Ovary (tissue), 9 donors: Measurements from ENCODE around the gene DOK6. TPM values are rescaled to one million over a fixed set of nuclear protein-coding genes. Genes with fewer than 3 reads are reported as not detected.

Source experiments
- DNase-seq, 5 donors: peaks; one replicate each; pipeline ENCODE4 v3.0.0-alpha.2; 2019 to 2020
- H3K27ac ChIP-seq, 2 donors: fragments of 200-600 bp; one replicate each; pipeline versions ENCODE4 v1.5.1 to v1.8.0; 2019 to 2022
- H3K27me3 ChIP-seq: fragments of 200-600 bp; one replicate; pipeline ENCODE4 v1.8.0; 2022
- H3K36me3 ChIP-seq: fragments of 200-600 bp; sonication (generic); one replicate; pipeline ENCODE4 v1.5.1; 2019
- H3K4me1 ChIP-seq: one replicate; pipeline ENCODE4 v1.8.1; 2013; ENCODE audit warnings: mild to moderate bottlenecking, moderate library complexity; ENCODE audit not compliant: insufficient read depth
- H3K4me3 ChIP-seq: fragments of 200-600 bp; sonication (generic); one replicate; pipeline ENCODE4 v1.5.1; 2017
- H3K9me3 ChIP-seq, 2 donors: fragments of 200-600 bp in 1 of 2; sonication (generic) in 1 of 2; one replicate each; pipeline versions ENCODE4 v1.5.1 to v1.8.1; 2013 to 2019; ENCODE audit warnings: mild to moderate bottlenecking in 1 of 2, moderate library complexity in 1 of 2
- CTCF ChIP-seq, 3 donors: fragments of 450-650 bp in 2 of 3; fragments of 200-600 bp in 1 of 3; IDR thresholded peaks; one replicate each; pipeline versions ENCODE4 v1.5.1 to v1.8.0; 2016 to 2022; ENCODE audit warnings: antibody characterized with exemption in 3 of 3, mild to moderate bottlenecking in 1 of 3
- EP300 ChIP-seq: sonication (generic); formaldehyde crosslinking; IDR thresholded peaks from one replicate; pipeline ENCODE4 v1.6.1; 2017; ENCODE audit warnings: antibody characterized with exemption
- POLR2A ChIP-seq: fragments of 450-650 bp; IDR thresholded peaks from one replicate; pipeline ENCODE4 v1.6.1; 2017; ENCODE audit warnings: antibody characterized with exemption, mild to moderate bottlenecking, moderate library complexity
- WGBS, 3 donors: extraction: QIAGEN DNeasy Blood & Tissue Kit in 1 of 3; methylation state at CpG; one replicate each; pipeline versions ENCODE4 v1.1.5 to v1.1.7; 2013 to 2017; 5-methylcytosine and 5-hydroxymethylcytosine counted together
- intact Hi-C, 4 donors: fragments of 100-400 bp; cut with DNase I; formaldehyde crosslinking; loops; one replicate each; pipeline versions ENCODE4 v1.11.0 to v1.15.1; 2022 to 2023
- polyA plus RNA-seq, 2 donors: library from polyadenylated mRNA; stranded (reverse); fragments of 200-250 nt in 1 of 2; fragments of 350-450 nt in 1 of 2; fragmentation: Illumina TruSeq in 1 of 2; extraction: RNeasy Lipid Tissue Mini Kit (QIAGEN cat#74804) in 1 of 2; gene quantifications; one replicate each; pipeline ENCODE4 v1.2.3, GENCODE V29; 2013 to 2014
- total RNA-seq, 7 donors: library from RNA; depleted of rRNA in 2 of 7; stranded (reverse); fragments of >200 nt in 2 of 7; fragmentation: NEBNext Ultra II Directional in 3 of 7; extraction: Animal tissue kit (Norgen Biotek cat#: 25700) in 3 of 7; gene quantifications; one replicate each; pipeline versions ENCODE4 v1.1.0 to v1.2.4, GENCODE V29; 2016 to 2023
- donor health status: DM: no; HTN: no; CAD: no; lungs with moderate emphysema.
- donor health status: DM: no; HTN: no; CAD: no.
- donor health status: Bipolar disorder and iron deficiency.
- donor health status: DM: yes; HTN: yes; CAD: no.
- donor health status: DM: no; HTN: no; CAD: no.
- donor health status: DM: yes; HTN: yes; CAD: no.

Gene DOK6
- total and polyA plus RNA-seq, 9 donors: 1.3 to 4.4 (median 2.8) TPM

GRCh38 chr18:69734536-69734935 is 333.8 kb downstream of the DOK6 start:
- TF ChIP-seq EP300 (no peak), POLR2A (no peak), CTCF (IDR thresholded peaks at IDR 0.05) (no peak)
- Histone ChIP-seq H3K4me1 (no peaks in the 10 kb centered on the region), H3K36me3 (no peaks in the 10 kb centered on the region), H3K27me3 (no peaks in the 10 kb centered on the region), H3K27ac (no peak overlapping the region), H3K9me3 (no peaks in the 10 kb centered on the region), H3K4me3 (no peak overlapping the region)
- intact Hi-C loops: no loop called here
- 68 to 84% (median 82%) methylated on average over 2 of the region's 2 CpGs for WGBS, 3 donors
- no peak for DNase-seq

- no peaks in the 10 kb centered on the region for H3K9me3 ChIP-seq
- H3K4me3 ChIP-seq: no peak overlapping the region
- no peaks in the 10 kb centered on the region for H3K27me3 ChIP-seq
- H3K36me3 ChIP-seq: no peaks in the 10 kb centered on the region
- no peaks in the 10 kb centered on the region for H3K4me1 ChIP-seq
- no peak for DNase-seq
- TF ChIP-seq CTCF (IDR thresholded peaks at IDR 0.05): no peak
- TF ChIP-seq EP300: no peak
- TF ChIP-seq POLR2A: no peak
- intact Hi-C loops: no loop called here
- no peak overlapping the region for H3K27ac ChIP-seq
- 88 to 95% (median 88%) methylated on average over 2 of the region's 2 CpGs for WGBS, 3 donors
Measured at GRCh38 chr18:69736730-69737129, 336.0 kb downstream of the DOK6 start.

- Histone ChIP-seq H3K27me3 (no peaks in the 10 kb centered on the region), H3K4me1 (no peaks in the 10 kb centered on the region), H3K9me3 (no peaks in the 10 kb centered on the region), H3K36me3 (no peaks in the 10 kb centered on the region), H3K4me3 (no peak overlapping the region), H3K27ac (no peak overlapping the region)
- intact Hi-C loops: no loop called here
- 97 to 98% (median 98%) methylated on average over 3 of the region's 3 CpGs for WGBS, 3 donors
- no peak for TF ChIP-seq POLR2A
- TF ChIP-seq EP300: no peak
- TF ChIP-seq CTCF (IDR thresholded peaks at IDR 0.05): no peak
- no peak for DNase-seq
Measured at GRCh38 chr18:69737851-69738250, 337.2 kb downstream of the DOK6 start.

GRCh38 chr18:69747388-69747787 is 346.7 kb downstream of the DOK6 start:
- DNase-seq: no peak
- intact Hi-C loops: no loop called here
- 93 to 94% (median 93%) methylated on average over 2 of the region's 2 CpGs for WGBS, 3 donors

More at GRCh38 chr18:69747388-69747787, 346.7 kb downstream of the DOK6 start:
- no peaks in the 10 kb centered on the region for H3K4me1 ChIP-seq
- no peaks in the 10 kb centered on the region for H3K9me3 ChIP-seq
- no peak overlapping the region for H3K27ac ChIP-seq
- no peaks in the 10 kb centered on the region for H3K27me3 ChIP-seq
- no peaks in the 10 kb centered on the region for H3K36me3 ChIP-seq
- TF ChIP-seq POLR2A (no peak), EP300 (no peak), CTCF (IDR thresholded peaks at IDR 0.05) (no peak)
- H3K4me3 ChIP-seq: no peak overlapping the region
